Lower leg skin (tissue), 3 donors: ENCODE results near the gene DYRK1B.

Experiments used
- CTCF ChIP-seq, 3 donors: fragments of 450-650 bp; IDR thresholded peaks; one replicate each; pipeline ENCODE4 v1.5.1; 2016; ENCODE audit warnings: antibody characterized with exemption in 3 of 3, mild to moderate bottlenecking in 3 of 3, moderate library complexity in 2 of 3
- POLR2A ChIP-seq, 2 donors: fragments of 450-650 bp; IDR thresholded peaks; one replicate each; pipeline ENCODE4 v1.6.1; 2016 to 2017; ENCODE audit warnings: antibody characterized with exemption in 2 of 2, mild to moderate bottlenecking in 1 of 2, moderate library complexity in 1 of 2

DNA sequence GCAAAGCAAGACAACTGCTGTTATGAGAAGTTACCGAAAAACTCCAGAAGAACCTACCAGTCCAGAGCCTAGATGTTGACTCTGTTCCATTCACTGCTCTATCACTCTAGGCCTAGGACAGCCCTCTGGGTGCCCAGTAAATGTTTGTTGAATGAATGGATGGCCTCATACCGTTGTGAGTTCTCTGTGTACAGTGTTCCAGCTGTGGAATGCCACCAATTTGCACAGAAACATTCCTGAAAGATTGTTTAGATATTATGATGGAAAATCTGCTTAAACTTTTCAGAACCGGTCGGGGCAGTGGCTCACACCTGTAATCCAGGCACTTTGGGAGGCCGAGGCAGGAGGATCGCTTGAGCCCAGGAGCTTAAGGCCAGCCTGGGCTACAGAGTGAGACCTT lies 13.6 kb upstream of the DYRK1B start:
- no peak for TF ChIP-seq CTCF (IDR thresholded peaks at IDR 0.05)
- TF ChIP-seq POLR2A (IDR thresholded peaks at IDR 0.05) = no peak
